ENCODE measurements around the gene E2F7.

E2F7 gene

DNA sequence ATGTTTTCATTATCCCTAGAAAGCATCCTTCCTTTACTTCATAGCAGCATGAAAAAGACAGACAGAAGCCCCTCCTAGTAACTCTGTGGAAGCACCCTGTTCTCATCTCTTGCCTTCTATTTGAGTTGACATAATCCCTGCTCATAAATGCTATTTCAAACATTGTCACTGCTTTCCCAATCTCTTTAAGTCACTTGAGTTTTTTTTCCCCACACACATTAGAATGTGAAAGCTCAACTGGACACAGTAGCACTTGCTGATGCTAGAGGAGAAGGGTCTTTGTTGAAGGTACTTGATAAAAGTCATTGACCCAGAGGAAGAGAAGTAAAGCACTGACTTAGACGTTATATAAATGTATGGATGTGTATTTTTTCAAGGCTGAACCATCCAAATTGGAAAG is 3.0 kb downstream of the E2F7 start:
- no peak for DNase-seq

DNA sequence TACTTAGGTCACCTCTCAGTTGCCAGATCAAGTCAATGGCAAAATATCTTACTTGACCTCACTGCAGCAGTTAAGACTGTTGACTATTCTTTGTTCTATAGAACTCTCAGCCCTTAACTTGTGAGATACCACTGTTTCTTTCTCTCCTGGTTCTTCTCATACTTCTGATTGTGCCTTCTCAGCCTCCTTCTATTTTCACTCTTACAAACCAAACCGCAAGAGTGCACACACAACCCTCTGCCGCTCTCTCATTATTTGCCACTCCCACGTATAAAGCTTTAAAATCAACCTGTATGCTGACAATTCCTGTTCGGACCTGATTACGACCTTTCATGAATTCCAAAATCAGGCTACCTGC is 4.5 kb downstream of the E2F7 start:
- no peak for DNase-seq

DNA sequence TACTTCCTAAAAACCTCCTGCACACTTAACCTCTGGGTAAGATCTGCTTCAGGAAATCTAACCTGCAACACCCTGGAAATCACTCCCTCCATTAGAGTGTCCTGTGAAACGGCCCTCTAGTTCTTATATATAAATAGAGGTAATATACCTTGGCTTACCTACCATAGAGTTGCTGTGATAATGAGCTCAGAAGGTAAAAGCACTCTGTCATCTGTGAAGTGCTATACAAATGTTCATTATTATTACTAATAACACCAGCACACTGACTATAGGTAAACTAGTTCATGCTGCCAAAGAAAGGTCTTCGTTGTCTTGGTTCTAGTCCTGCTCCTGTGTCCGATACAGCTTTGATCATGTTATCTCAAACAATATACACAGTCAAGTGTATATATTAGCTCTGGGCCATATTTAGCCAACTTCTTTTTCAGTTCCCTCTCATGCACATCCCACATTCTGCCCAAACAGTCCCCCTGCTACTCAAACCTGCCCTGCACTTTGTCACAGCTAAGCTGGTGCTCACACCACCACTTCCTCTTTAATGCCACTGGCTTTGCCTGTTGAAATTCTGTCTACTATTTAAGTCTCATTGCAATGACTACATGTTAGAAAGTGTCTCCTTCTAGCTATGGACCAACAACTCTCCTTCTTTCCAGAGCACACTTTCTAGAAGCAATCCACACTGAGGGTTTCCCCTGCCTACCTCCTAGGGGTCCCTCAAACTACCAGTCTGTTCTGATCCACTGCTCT is 5.1 kb downstream of the E2F7 start:
- no peak for DNase-seq

DNA sequence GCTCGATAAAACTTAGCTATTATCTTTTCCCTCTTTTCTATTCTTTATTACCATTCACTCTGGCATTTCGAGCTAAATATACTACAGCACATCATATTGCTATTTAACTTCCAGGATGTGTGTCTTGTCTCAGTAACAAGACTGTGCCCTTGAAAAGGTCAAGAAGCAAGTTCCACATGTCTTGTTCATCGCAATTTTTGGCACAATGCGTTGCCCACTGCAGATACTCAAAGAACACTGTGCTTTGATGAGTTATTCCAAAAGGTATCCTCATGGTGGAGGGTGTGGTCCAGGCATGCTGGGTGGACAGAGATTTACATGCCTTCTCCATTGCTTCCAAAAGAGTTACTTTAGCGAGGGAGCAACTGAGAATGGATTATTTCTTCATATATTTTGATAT is 6.6 kb downstream of the E2F7 start:
- no peak for DNase-seq

DNA sequence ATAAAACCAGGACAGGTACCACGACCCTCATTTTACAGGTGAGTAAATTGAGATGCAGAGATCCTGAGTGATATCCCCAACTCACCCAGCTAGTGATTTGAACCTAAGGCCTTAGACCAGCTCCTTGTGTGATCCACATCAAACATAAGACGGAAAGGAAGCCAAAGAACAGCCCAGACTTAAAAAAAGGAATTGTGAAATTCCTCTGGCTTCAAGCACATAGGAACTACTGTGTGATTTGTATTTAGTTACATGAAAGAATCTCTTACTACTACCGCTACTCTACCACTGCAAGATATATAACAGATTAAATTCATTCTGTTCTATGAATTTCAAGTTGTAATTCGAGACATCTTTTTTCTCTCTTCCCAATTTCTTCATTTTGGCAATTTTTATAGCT is 10.5 kb downstream of the E2F7 start:
- no peak for DNase-seq

DNA sequence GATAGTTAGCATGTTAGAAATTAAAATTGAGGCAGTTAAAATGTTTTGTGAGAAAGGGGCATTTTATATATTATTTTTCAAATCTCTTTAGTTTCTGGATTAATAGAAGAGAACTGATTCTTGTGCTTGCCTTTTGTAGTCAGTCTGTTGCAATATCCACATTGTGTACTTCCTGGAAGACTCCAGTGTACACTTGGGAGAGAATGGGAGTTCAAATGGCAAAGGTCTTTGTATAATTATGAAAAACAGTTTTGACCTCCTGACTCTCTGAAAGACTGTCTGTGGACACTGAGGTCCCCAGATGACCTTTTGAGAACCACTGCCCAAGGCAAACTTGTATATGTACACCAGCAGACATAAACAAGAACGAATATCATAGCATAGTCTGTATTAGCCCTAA is 12.1 kb downstream of the E2F7 start:
- DNase-seq: no peak

DNA sequence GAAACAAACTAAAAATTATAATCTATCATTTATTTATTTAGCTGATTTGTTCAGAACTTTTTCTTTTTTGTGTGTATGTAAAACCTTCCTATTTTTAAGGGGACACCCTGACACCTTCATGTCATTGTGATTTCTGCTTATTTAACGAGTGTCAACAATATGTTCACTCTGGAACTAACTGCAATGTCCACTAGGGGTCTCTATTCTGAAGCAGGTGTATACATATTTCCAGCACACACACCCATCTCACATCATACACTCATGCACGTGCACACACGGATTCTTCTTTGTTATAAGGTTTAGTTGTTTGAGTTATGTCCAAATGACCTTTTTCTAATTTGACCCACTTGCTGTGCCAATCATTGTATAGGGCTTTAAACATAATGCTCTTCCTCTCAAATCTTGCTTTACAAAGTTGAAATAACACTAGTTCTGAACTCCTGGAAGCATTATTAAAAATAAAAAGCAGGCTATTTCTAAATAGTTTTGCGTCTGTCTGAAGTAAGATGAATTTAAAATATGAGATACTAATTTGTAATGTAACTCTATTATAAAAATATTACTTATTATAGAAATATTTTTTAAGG is 15.5 kb downstream of the E2F7 start:
- DNase-seq: no peak

DNA sequence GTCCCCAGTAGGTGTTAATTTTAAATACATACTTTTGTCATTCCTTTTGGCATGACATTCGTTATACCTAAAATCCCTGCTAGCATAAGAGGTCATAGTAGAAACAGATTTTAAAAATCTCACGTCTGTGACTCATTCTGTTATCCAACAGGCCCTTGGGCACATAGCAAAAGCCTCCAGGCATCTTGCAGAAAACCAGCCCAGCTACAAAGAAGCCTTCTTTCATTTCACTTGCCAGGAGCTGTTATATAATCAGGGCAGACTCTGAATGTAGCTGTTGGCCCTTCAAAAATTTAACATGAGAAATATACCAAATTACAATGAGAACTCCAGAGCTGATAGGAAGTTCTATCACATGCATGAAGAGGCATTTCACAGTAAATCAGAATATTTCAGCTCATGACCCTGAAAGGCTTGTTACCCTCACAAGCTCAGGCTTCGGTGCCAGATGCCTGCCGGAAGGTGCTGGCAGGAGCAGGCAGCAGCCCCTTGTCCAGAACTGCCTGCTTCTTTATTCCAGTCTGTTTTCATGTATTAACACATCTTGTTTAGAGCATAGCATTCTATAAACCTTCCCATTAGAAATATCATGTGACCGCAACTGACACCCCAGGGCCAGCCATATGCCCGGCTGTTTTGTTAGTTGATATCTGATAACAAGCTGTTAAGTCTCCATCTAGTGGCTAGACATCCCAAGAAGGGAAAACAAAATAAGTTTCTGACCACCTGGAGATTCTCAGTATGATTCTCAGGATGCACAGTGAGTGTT is 17.8 kb downstream of the E2F7 start:
- no peak for DNase-seq

DNA sequence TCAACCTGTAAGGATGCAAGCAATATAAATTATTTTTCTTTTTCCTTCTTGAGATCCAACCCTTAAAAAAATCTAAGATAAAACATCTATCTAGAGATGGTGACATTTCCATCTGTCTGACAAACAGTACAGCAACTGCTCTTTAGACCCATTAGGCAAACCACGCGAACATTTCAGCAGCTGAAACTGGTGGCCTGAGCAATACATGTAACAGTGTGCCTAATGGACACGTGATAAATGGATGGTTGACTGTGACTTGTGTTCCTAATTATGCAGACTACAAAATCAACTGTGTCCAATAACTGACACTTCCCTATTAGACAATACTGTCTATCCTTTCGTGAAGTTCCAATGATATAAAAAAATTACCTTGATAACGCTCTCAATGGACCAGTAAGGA is 18.9 kb downstream of the E2F7 start:
- DNase-seq: no peak

DNA sequence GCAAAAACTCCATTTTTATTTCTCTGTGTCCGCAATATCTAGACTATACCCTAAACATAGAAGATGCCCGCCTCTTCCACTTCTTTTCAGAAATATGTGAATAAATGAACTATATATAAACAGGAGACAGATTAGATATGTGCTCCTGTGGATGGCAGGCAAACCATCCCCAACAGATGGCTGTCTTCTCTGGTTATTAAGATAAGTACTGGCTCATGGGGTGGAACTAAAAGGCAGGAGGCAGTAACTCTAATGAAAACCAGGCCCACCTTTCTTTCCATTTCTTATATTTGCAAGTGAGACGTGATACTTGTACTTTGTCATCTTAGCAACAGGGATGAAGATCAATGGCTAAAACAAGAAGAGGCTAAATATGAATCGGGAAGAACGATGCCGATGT is 20.2 kb downstream of the E2F7 start:
- no peak for DNase-seq

DNA sequence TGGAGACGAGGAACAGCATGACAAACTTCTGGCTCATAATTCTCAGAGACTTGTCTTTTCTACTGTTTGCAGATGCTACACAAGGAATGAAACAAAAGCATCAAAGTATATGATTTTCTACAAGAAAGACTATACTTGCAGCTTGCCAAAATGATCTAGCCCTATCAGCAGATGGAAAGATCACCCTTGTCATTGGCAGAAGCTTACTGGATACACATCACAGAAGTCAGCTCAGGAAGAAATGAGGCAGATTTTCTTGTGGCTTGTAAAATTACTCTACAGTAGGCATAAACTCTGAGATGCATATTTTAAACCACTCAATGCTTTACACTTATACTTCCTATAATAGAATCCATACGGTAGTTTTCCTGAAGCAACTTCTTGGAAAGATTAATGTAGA is 20.6 kb downstream of the E2F7 start:
- no peak for DNase-seq

DNA sequence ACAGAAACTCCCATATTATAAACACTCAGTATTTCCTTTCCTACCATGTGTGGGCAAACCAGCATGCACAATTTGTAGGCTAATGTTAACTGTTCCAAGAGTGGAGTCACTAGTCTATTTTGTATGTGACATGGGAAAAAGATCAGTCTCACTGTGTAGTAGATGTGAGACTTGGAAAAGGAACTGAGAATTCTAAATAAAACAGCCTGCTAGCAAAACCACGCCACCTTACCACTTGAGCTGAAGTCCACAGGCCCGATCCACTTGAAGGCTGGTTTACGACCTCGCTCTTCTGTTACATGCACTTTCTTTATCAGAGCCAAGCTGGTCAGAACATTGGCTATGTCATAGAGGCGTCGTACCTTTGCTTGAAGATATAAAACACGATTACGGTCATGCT is 22.5 kb downstream of the E2F7 start:
- DNase-seq: no peak

DNA sequence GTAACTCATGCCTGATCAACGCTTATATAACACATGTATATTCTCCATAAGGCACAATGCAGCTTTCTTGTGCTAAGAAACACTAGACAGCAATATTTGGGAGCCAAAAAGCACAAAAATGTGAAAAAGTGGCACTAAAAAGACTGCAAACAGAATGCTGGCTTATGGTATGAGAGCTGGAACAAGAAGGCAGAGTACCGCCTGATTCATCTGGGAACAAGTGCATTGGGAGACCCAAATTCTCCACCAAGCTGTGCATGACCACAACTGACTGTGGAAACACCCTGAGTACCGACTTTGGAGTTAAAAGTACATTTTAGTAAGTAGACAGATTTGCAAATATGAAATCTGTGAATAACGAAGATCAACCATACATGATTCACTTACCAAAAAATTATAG is 25.1 kb downstream of the E2F7 start:
- DNase-seq: no peak

DNA sequence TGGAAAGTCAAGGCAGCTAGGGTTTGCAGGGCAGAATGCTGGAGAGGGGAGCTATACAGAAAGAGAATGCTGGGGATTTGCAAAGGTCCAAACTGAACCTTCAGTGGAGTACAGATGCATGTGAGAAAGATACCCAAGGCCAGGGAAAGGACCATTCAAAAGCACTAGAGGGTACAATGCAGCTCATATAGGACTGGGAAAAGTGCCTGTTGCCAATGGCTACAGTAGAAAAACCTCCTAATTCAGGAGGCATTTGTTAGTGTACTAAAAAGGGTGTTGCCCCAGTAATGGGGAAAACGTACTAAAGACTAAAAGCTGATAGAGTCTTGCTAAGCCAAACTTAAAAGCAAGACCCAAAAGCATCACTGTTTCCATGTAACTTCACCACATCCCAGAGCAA is 30.1 kb downstream of the E2F7 start:
- DNase-seq: no peak

DNA sequence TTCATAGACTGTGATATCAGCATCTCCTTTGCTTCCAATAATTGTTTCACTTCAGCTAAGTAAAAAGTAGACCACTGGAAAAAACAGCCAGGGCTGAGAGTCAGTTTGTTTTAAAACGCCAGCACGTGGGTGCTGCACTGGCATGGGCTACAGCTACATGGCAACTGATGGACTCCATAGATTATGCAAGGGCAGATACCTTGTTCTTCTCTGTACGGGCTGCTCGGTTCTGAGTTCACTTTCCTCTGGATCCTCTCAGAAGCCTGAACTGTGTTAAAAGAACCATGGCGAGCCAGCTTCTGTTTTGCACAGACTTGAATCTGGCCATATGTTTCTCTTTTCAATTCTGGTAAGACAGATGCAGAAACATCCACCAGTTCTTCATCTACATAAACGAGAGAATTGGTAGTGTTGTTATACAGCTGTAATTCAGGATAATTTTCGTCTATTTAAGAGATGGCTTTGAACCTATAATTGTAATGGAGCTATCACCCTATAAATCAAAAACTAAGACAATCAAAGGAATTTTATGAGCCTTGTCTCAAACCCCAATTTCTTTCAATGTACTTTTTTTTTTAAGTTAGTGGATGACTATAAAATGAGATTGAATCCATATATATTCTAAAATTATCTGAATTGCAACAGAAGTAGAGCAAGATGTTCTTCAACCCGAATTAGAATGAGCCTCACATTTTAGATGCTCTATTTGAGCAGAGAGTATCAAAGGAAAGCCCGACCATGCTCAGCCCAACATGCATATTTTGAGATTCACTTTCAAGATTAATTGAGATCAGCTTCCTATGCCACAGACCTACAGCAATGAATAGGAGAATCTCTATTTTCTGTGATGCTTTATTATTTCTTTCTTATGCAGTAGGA is 31.5 kb downstream of the E2F7 start:
- DNase-seq: no peak

DNA sequence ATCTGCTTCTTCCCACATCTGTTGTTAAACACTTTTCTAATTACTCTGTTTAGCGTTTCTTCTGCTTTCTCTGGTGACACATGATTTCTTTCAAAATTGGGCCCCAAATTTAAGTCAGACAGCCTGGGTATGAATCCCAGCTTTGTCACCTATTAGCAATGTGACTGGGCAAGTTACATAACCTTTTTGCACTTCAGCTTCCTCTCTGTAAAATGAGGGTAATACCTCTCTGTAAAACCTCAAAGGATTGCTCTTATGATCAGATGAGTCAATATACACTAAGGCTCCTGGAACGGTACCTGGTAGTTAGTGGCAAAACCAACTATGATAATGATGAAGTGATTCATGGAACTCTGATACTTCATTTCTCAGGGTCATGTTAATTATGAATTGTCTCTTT is 33.0 kb downstream of the E2F7 start:
- no peak for DNase-seq

DNA sequence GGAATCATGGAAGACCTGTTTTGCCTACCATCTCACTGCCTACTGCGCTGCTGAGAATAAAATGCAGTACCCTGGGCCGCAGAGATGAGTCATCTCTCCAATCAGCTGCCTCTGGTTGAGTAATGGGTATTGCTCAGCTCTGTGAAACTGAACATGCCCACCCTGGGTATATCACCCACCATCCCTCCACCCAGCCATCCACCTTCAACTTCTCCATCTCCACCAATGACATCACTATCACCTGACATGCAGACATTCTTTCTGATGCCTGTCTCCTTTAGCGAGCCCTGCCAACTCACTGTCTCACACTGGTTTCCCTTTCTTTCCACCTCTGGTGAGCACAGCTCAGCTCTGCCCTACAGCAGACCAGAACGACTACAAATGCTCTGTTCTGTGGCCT is 33.6 kb downstream of the E2F7 start:
- no peak for DNase-seq

DNA sequence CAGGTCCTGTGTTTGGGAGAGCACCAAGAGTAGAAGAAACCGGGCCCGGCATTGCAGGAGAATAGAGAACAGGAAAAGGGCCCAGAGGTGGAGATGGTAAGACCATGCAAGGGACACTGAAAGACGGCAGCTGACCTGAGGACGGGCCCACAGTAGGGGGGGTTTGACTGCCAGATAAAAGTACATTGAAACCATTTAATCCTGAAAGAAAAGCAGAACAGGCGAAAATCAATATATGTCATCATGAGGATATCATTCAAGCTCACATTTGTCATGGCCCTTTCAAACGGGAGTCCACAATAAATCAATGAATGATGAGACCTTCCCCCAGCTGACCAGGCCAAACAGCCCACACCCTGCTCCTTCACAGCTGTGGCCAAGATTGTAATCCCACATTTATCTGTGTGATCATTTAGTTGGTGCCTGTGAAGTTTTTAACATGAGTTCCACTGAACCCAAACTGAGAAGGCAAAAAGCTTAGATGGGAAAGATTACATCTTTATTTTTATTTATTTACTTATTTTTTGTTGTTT is 39.5 kb downstream of the E2F7 start:
- no peak for DNase-seq

DNA sequence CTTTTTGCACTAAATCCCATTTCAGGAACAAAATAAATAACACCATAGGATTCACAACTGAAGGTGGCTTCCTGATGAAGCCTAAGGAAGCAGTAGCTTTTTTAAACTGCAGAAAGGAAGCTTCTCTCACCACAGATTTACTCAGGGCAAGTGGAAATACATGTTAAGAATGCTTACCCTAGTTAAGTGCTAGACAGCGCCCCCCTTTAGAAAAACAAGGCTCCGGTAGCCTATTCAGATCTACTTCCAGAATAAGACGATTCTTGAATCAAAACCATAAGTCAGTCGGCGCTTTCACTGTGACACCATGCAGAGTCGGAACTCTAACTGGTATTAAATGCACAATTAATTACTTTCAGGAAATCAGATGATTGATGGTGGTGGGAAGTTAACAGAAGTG is 41.9 kb downstream of the E2F7 start:
- no peak for DNase-seq

DNA sequence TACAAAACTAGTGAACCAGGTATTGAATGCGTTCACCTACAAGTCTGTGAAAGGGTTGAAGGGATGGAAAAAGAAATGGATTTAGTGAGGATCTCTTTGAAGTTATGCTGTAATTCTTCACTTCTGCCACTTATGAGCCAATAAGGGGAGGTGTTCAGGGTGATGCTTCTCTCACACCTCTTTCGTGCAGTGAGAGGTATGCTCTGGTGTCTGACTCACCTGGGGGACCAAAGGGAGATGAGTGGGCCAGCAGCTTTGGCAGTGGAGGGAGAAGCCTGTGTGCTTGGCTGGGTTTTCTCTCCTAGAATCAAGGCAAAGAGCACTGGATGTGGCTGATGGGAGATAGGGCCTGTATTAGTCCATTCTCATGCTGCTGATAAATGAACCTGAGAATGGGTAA is 45.4 kb downstream of the E2F7 start:
- no peak for DNase-seq

DNA sequence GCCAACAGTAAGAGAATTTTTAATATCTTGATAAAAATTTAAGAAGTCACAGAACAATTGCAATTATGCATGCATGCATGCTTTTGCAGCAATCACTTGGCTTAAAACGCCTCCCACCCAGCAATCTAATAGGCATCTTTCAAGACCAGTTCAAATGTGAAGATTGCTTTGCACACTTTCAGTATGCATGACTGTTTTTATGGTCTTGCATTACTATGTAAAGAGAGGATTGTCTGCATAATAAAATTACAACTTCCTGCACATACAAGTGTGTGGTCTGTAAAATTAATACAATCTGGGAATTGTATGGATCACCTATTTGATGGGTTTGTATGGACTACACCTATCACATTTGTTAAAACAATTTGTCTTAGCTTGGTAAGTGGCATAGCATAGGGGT is 48.8 kb downstream of the E2F7 start:
- DNase-seq: no peak

DNA sequence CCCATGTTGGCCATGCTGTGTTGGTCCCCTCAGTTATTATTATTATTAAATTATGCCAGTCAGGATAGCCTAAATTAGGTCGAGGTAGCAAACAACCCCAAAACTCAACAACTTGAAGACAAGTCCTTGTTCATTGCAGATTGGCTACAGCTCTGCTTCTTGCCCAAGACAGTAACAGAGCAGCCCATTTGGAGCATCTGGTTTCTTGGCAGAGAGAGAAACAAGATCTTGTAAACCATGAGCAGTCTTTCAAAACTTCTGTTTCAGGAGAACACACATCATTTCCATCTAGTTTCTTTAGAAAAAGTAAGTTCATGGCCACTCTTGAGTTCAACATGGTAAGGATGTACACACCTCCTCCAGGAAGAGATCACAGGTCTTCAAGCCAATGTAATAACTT is 52.3 kb downstream of the E2F7 start:
- no peak for DNase-seq

All from cortex of kidney (tissue), 1 donor.